GM12878 (cell line): ENCODE data around the gene P3H3. TPM values are rescaled to one million over a fixed set of nuclear protein-coding genes. Genes with fewer than 3 reads are reported as not detected.

Experiments
- ATAC-seq: fragments of 200-7000 bp; cut with Tn5 transposase; 3 replicates; pipeline ENCODE4 v1.9.1; 2020; ENCODE audit warnings: mild to moderate bottlenecking, moderate library complexity
- BruUV-seq: library from RNA; stranded (reverse); fragments of 400-500 nt; replicated peaks from 2 replicates; lab custom pipeline; 2021; lab: Mats Ljungman, UMichigan
- CTCF ChIA-PET: fragments of 300-600 bp; sonication (Branson Sonifier 250); formaldehyde crosslinking; extraction: SDS; loops from one replicate; lab custom pipeline; 2021; ENCODE audit warnings: inconsistent platforms; lab: Yijun Ruan, JAX
- POLR2A ChIA-PET: fragments of 350-600 bp; formaldehyde crosslinking; extraction: SDS; loops from one replicate; lab custom pipeline; 2021; ENCODE audit warnings: inconsistent platforms; lab: Charles Lee
- RAD21 ChIA-PET: fragments of 300-600 bp; sonication (Branson Sonifier 250); formaldehyde crosslinking; loops from one replicate; lab custom pipeline; 2023; ENCODE audit warnings: antibody characterized with exemption; ENCODE audit not compliant: unreplicated experiment; lab: Charles Lee
- SMC1A ChIA-PET: fragments of 300-600 bp; sonication (Branson Sonifier 250); formaldehyde crosslinking; loops from one replicate; lab custom pipeline; 2023; ENCODE audit not compliant: unreplicated experiment, uncharacterized antibody; lab: Charles Lee
- DNase-seq: peaks from one replicate; pipeline ENCODE4 v3.0.0-alpha.2; 2011; ENCODE audit warnings: low read depth, low spot score
- FAIRE-seq: peaks from 3 replicates; lab custom pipeline; 2011; peaks lifted over from hg19 to GRCh38; lab: Jason Lieb, UNC
- H2AFZ ChIP-seq: 2 replicates; pipeline ENCODE4 v1.6.0; 2011; ENCODE audit warnings: low read depth, low read length, control low read depth; ENCODE audit not compliant: control insufficient read depth
- H3K27ac ChIP-seq: 2 replicates; pipeline ENCODE4 v1.5.1; 2011; ENCODE audit warnings: control low read depth; ENCODE audit not compliant: control insufficient read depth, insufficient read depth
- H3K27me3 ChIP-seq, 2 experiments: replicated peaks in 1 of 2; 2 replicates each; pipeline versions ENCODE4 v1.6.0 to v1.6.1; 2011; ENCODE audit warnings: low read length in 1 of 2; ENCODE audit not compliant: control insufficient read depth in 2 of 2, insufficient read depth in 2 of 2
- H3K36me3 ChIP-seq, 2 experiments: 2 replicates each; pipeline ENCODE4 v1.5.1; 2011; ENCODE audit warnings: low read length in 1 of 2; ENCODE audit not compliant: control insufficient read depth in 2 of 2, insufficient read depth in 2 of 2
- H3K4me1 ChIP-seq: 2 replicates; pipeline ENCODE4 v1.6.1; 2011; ENCODE audit warnings: mild to moderate bottlenecking, low read length, moderate library complexity, mixed read lengths; ENCODE audit not compliant: control insufficient read depth, insufficient read depth
- H3K4me2 ChIP-seq: 2 replicates; pipeline ENCODE4 v1.6.0; 2011; ENCODE audit warnings: control low read depth; ENCODE audit not compliant: control insufficient read depth, insufficient read depth
- H3K4me3 ChIP-seq: fragments of 200-600 bp; sonication (generic); 2 replicates; pipeline ENCODE4 v1.5.1; 2016
- H3K79me2 ChIP-seq: 2 replicates; pipeline ENCODE4 v1.6.0; 2011; ENCODE audit warnings: low read length; ENCODE audit not compliant: control insufficient read depth, insufficient read depth
- H3K9ac ChIP-seq: 2 replicates; pipeline ENCODE4 v1.8.0; 2011; ENCODE audit warnings: low read length, control low read depth, mixed read lengths; ENCODE audit not compliant: control insufficient read depth, insufficient read depth
- H3K9me3 ChIP-seq: replicated peaks from 3 replicates; pipeline ENCODE4 v1.5.1; 2011; ENCODE audit warnings: mild to moderate bottlenecking, low read length; ENCODE audit not compliant: control insufficient read depth, insufficient read depth
- H4K20me1 ChIP-seq: 2 replicates; pipeline ENCODE4 v1.6.0; 2011; ENCODE audit not compliant: control insufficient read depth, insufficient read depth
- FOS ChIP-seq: IDR thresholded peaks from 3 replicates; pipeline ENCODE4 v1.6.1; 2011; ENCODE audit warnings: borderline replicate concordance; ENCODE audit not compliant: insufficient read length; ENCODE audit errors: extremely low read depth
- IKZF2 ChIP-seq, 2 experiments: fragments of 450-650 bp; IDR thresholded peaks; 2 replicates each; pipeline ENCODE4 v1.6.1; 2017; ENCODE audit warnings: mild to moderate bottlenecking in 2 of 2, moderate library complexity in 2 of 2
- IRF5 ChIP-seq: fragments of 450-650 bp; IDR thresholded peaks from 2 replicates; pipeline ENCODE4 v1.6.1; 2017; ENCODE audit warnings: borderline replicate concordance
- NFYB ChIP-seq: IDR thresholded peaks from 2 replicates; pipeline ENCODE4 v1.6.1; 2011; ENCODE audit warnings: low read depth, mild to moderate bottlenecking, low read length, improper control_type of control experiment, moderate library complexity; ENCODE audit not compliant: insufficient read depth
- PAX5 ChIP-seq: IDR thresholded peaks from 2 replicates; pipeline ENCODE4 v1.6.1; 2011; ENCODE audit warnings: low read depth, low read length, borderline replicate concordance
- PML ChIP-seq: IDR thresholded peaks from 2 replicates; pipeline ENCODE4 v1.6.1; 2012; ENCODE audit warnings: low read length, inconsistent platforms
- PRDM15 ChIP-seq: fragments of 450-650 bp; formaldehyde crosslinking; IDR thresholded peaks from 2 replicates; pipeline ENCODE4 v1.4.0; 2020; ENCODE audit warnings: mild to moderate bottlenecking, moderate library complexity
- RCOR1 ChIP-seq: conservative IDR thresholded peaks from 2 replicates; pipeline ENCODE4 v1.6.1; 2012; ENCODE audit warnings: low read depth, low read length, improper control_type of control experiment
- RUNX3 ChIP-seq: IDR thresholded peaks from 2 replicates; pipeline ENCODE4 v1.6.1; 2012; ENCODE audit warnings: low read length, inconsistent platforms
- TCF12 ChIP-seq: IDR thresholded peaks from 2 replicates; pipeline ENCODE4 v1.6.1; 2011; ENCODE audit warnings: low read depth, mild to moderate bottlenecking, low read length
- ZNF274 ChIP-seq: IDR thresholded peaks from one replicate; pipeline ENCODE4 v1.8.0; 2011; ENCODE audit not compliant: insufficient read length, insufficient read depth
- WGBS: methylation state at CpG from one replicate; pipeline ENCODE4 v1.1.6; 2016; ENCODE audit warnings: low lambda C conversion rate; ENCODE audit not compliant: insufficient replicate concordance, insufficient coverage; ENCODE audit errors: missing lambda C conversion rate; 5-methylcytosine and 5-hydroxymethylcytosine counted together
- in situ Hi-C: fragments of 300-500 bp; cut with MboI; formaldehyde crosslinking; loops from 9 replicates; pipeline ENCODE4 v1.14.3; 2018; ENCODE audit warnings: mixed read lengths
- intact Hi-C: fragments of 100-400 bp; cut with micrococcal nuclease; formaldehyde crosslinking; loops from one replicate; pipeline ENCODE4 v1.14.2; 2022; ENCODE audit not compliant: unreplicated experiment
- polyA plus RNA-seq, 11 experiments: library from polyadenylated mRNA; depleted of rRNA in 4 of 11; unstranded in 6 of 11; stranded (reverse) in 5 of 11; fragments of >200 nt; fragmentation: Nextera tagmentation in 4 of 11; fragmentation: Illumina TruSeq in 1 of 11; extraction: Ambion mirVana in 4 of 11; extraction: Trizol in 1 of 11; gene quantifications; 1 replicate in 1 of 11; 2 replicates in 10 of 11; pipeline versions ENCODE4 v1.2.1 to v1.2.3, GENCODE V29; 2011 to 2016; ENCODE audit warnings: inconsistent platforms in 2 of 11, missing spikeins in 2 of 11, low read depth in 1 of 11
- total RNA-seq, 4 experiments: library from RNA; depleted of rRNA in 3 of 4; stranded (reverse); fragments of >200 nt in 3 of 4; fragmentation: Illumina TruSeq in 1 of 4; extraction: Trizol in 1 of 4; gene quantifications; 2 replicates each; pipeline versions ENCODE4 v1.2.1 to v1.2.3, GENCODE V29; 2013 to 2021

The P3H3 gene
- total and polyA plus RNA-seq, 10 of the 15 experiments (the other 5 are each of a cell fraction or from before 2014, with no cell fraction given): 0.03 to 0.21 (median 0.05) TPM; not detected in 7

GRCh38 chr12:6847676-6848075 is 19.5 kb downstream of the P3H3 start:
- SMC1A ChIA-PET: interaction anchor here (1.3 kb wide), 1 partner anchor 94 kb away, joined by 3 read pairs; no protein-coding TSS in a partner anchor
- intact Hi-C loops: no loop called here
- no peak overlapping the region for H3K27ac ChIP-seq
- H3K4me2 ChIP-seq: no peak overlapping the region
- peaks cover 19% of the 10 kb centered on the region for H3K4me1 ChIP-seq
- BruUV-seq: no TSS peak
- TF ChIP-seq PML (no peak), FOS (no peak), RUNX3 (no peak), PRDM15 (CRISPR knock-in tag) (no peak), NFYB (no peak), IKZF2 (IDR thresholded peaks at IDR 0.05) (no peak), RCOR1 (no peak), PAX5 (no peak), TCF12 (no peak), IRF5 (no peak), ZNF274 (no peak)
- TF ChIP-seq, all 136 proteins: peak for 0
- Histone ChIP-seq H3K4me3 (no peak overlapping the region), H3K9me3 (no peaks in the 10 kb centered on the region), H3K36me3 (peaks cover 0 to 11% of the 10 kb centered on the region in 2 experiments; a peak in 3 of 4 replicates), H3K9ac (no peak overlapping the region), H3K27me3 (no peaks in the 10 kb centered on the region), H4K20me1 (no peaks in the 10 kb centered on the region), H2AFZ (no peak overlapping the region), H3K79me2 (peaks cover 23% of the 10 kb centered on the region)
- ChIA-PET RAD21 (interaction anchor here (1.2 kb wide), 1 partner anchor 22 kb away, joined by 3 read pairs; no protein-coding TSS in a partner anchor), POLR2A (interaction anchor here (1.8 kb wide), 1 partner anchor 11 kb away, joined by 4 read pairs; no protein-coding TSS in a partner anchor), CTCF (interaction anchor here (2.1 to 9.9 kb wide), 3 partner anchors 14 to 21 kb away, joined by 5 to 173 read pairs (median 72); partner anchors contain the start of genes SPSB2 and TPI1)
- ATAC-seq (no peak), FAIRE-seq (no peak), DNase-seq (no peak)
- WGBS: 89% methylated on average over 2 of the region's 2 CpGs
- in situ Hi-C loops: no loop called here
